Measurements from ENCODE around the gene SLC51B.

The SLC51B gene

DNA sequence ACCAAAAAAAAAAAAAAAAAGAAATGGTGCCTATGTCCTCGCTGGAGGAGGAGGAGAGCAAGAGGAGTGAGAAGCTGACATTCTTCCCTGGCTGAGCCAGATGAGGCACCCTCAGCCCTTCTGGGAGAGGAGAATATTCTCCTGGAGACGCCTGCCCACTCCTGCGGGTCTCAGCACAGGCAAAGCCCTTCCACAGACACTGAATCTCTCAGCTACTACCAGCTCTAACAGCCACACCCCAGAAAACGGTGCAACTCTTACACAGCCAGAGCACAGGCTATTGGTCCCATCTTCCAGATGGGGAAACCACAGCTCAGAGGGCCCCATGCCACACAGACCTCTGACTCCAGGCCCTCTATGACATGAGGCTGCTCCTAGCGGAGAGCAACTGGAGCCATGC lies 16.9 kb downstream of the SLC51B start:
- Histone ChIP-seq H3K9me3 (ENCODE audit: insufficient read depth, low read depth, low read length) (no peaks in the 10 kb centered on the region), H3K9me2 (replicated peaks; ENCODE audit: low read depth, low read length) (no peaks in the 10 kb centered on the region), H3K4me3 (ENCODE audit: low read length, poor library complexity, severe bottlenecking) (no peak overlapping the region), H4K20me1 (ENCODE audit: insufficient read depth, low read length, poor library complexity, severe bottlenecking) (no peaks in the 10 kb centered on the region), H3F3A (ENCODE audit: low read depth) (no peaks in the 10 kb centered on the region), H3K9ac (ENCODE audit: low read depth, low read length, poor library complexity, severe bottlenecking) (no peak overlapping the region), H2AFZ (ENCODE audit: low read length) (no peak overlapping the region), H3K4me2 (ENCODE audit: low read depth, low read length, poor library complexity, severe bottlenecking) (no peak overlapping the region), H3K79me2 (ENCODE audit: insufficient read depth, low read length) (no peaks in the 10 kb centered on the region), H3K36me3 (ENCODE audit: insufficient read depth, low read length) (no peaks in the 10 kb centered on the region), H3K27me3 (ENCODE audit: insufficient read depth, low read length, poor library complexity, severe bottlenecking) (no peaks in the 10 kb centered on the region), H3K4me1 (ENCODE audit: insufficient read depth, low read length, poor library complexity, severe bottlenecking) (peaks cover 5% of the 10 kb centered on the region)
- TF ChIP-seq EZH2phosphoT487 (IDR thresholded peaks at IDR 0.05; ENCODE audit: borderline replicate concordance) (no peak), CTCF (conservative IDR thresholded peaks at IDR 0.05; ENCODE audit: low read length) (no peak)

- Histone ChIP-seq H2AFZ (ENCODE audit: low read length) (no peak overlapping the region), H3K9ac (ENCODE audit: low read depth, low read length, poor library complexity, severe bottlenecking) (no peak overlapping the region), H3K9me3 (ENCODE audit: insufficient read depth, low read depth, low read length) (no peaks in the 10 kb centered on the region), H3K79me2 (ENCODE audit: insufficient read depth, low read length) (no peaks in the 10 kb centered on the region), H3F3A (ENCODE audit: low read depth) (no peaks in the 10 kb centered on the region), H3K4me1 (ENCODE audit: insufficient read depth, low read length, poor library complexity, severe bottlenecking) (no peaks in the 10 kb centered on the region), H3K36me3 (ENCODE audit: insufficient read depth, low read length) (no peaks in the 10 kb centered on the region), H3K9me2 (replicated peaks; ENCODE audit: low read depth, low read length) (no peaks in the 10 kb centered on the region), H4K20me1 (ENCODE audit: insufficient read depth, low read length, poor library complexity, severe bottlenecking) (no peaks in the 10 kb centered on the region), H3K4me3 (ENCODE audit: low read length, poor library complexity, severe bottlenecking) (no peak overlapping the region), H3K4me2 (ENCODE audit: low read depth, low read length, poor library complexity, severe bottlenecking) (no peak overlapping the region), H3K27me3 (ENCODE audit: insufficient read depth, low read length, poor library complexity, severe bottlenecking) (no peaks in the 10 kb centered on the region)
- TF ChIP-seq CTCF (conservative IDR thresholded peaks at IDR 0.05; ENCODE audit: low read length) (no peak), EZH2phosphoT487 (IDR thresholded peaks at IDR 0.05; ENCODE audit: borderline replicate concordance) (no peak)
These were observed 17.5 kb downstream of the SLC51B start for GRCh38 chr15:65062726-65063125.

DNA sequence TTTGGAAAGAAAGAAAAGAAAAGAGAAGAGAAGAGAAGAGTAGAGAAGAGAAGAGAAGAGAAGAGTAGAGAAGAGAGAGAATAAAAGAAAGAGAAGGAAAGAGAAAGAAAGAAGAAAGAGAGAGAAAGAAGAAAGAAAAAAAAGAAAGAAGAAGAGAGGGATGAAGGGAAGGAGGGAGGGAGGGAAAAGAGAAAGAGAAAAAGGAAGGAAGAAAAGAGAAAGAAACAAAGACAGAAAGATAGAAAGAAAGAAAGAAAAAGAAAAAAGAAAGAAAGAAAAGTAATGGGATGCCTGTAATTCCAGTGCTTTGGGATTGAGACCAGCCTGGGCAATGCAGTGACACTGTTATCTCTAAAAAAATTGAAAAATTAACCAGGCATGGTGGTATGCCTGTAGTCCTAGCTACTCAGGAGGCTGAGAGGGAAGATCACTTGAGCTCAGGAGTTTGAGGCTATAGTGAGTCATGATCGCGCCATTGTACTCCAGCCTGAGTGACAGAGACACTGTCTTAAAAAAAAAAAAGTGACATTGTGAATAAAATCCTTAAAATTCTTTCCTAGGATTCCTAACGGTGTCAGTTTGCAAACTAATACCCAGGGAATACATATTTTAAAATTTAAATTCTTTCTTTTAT lies 20.9 kb downstream of the SLC51B start:
- Histone ChIP-seq H3K9ac (ENCODE audit: low read depth, low read length, poor library complexity, severe bottlenecking) (no peak overlapping the region), H3F3A (ENCODE audit: low read depth) (no peaks in the 10 kb centered on the region)
- TF ChIP-seq EZH2phosphoT487 (IDR thresholded peaks at IDR 0.05; ENCODE audit: borderline replicate concordance) (no peak), CTCF (conservative IDR thresholded peaks at IDR 0.05; ENCODE audit: low read length) (no peak)

More for the DNA sequence above, 20.9 kb downstream of the SLC51B start:
- no peak overlapping the region for H3K4me2 ChIP-seq (ENCODE audit: low read depth, low read length, poor library complexity, severe bottlenecking)
- no peaks in the 10 kb centered on the region for H3K36me3 ChIP-seq (ENCODE audit: insufficient read depth, low read length)
- H3K4me3 ChIP-seq (ENCODE audit: low read length, poor library complexity, severe bottlenecking): no peak overlapping the region
- no peaks in the 10 kb centered on the region for H4K20me1 ChIP-seq (ENCODE audit: insufficient read depth, low read length, poor library complexity, severe bottlenecking)
- no peak overlapping the region for H2AFZ ChIP-seq (ENCODE audit: low read length)
- peaks cover 7% of the 10 kb centered on the region for H3K4me1 ChIP-seq (ENCODE audit: insufficient read depth, low read length, poor library complexity, severe bottlenecking)
- no peaks in the 10 kb centered on the region for H3K27me3 ChIP-seq (ENCODE audit: insufficient read depth, low read length, poor library complexity, severe bottlenecking)
- no peaks in the 10 kb centered on the region for H3K9me3 ChIP-seq (ENCODE audit: insufficient read depth, low read depth, low read length)
- H3K9me2 ChIP-seq (replicated peaks; ENCODE audit: low read depth, low read length): no peaks in the 10 kb centered on the region
- no peaks in the 10 kb centered on the region for H3K79me2 ChIP-seq (ENCODE audit: insufficient read depth, low read length)
